ENCODE measurements around the gene PDGFB.

DNA sequence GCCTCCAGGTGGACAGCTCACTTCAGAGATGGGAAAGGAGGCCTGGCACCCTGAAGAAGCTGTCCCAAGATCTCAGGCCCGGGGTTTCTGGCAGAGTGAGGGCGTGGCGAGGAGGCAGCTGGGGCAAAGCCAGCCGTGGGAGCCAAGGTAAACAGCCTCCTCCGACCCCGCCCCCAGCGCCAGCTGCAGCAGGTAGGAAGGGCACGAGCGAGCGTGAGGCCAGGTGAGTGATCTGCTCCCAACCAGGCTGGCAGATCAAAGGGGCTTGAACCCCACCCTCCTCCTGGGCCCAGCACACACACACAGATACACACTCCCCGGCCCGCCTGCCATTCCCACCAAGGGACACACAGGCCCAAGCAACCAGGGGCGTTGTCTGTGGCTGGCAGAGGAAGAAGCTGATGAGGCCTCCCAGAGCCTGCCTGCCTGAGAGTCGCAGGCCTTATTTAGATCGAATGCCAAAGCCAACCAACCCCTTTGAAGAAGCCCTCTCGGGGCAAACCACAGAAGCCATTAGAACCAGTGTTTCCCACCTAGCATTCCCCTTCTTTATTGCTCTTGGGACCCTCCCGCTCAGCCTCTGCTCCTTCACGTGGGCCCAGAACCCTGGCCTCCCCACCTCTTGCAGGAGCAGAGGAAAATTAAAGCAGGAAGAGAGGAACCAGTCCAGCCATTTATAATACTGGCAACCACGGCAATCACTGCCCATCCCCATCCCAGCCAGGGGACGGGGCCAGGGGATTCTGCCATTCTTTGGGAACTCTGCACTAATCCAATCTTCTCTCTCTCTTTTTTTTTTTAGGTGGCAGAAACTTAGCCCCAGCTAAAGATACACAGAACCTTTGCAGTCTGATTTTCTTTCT lies 5.0 kb downstream of the PDGFB start:
- TF ChIP-seq POLR2A (IDR thresholded peaks at IDR 0.05) = no peak
- TF ChIP-seq, protein P1, sequence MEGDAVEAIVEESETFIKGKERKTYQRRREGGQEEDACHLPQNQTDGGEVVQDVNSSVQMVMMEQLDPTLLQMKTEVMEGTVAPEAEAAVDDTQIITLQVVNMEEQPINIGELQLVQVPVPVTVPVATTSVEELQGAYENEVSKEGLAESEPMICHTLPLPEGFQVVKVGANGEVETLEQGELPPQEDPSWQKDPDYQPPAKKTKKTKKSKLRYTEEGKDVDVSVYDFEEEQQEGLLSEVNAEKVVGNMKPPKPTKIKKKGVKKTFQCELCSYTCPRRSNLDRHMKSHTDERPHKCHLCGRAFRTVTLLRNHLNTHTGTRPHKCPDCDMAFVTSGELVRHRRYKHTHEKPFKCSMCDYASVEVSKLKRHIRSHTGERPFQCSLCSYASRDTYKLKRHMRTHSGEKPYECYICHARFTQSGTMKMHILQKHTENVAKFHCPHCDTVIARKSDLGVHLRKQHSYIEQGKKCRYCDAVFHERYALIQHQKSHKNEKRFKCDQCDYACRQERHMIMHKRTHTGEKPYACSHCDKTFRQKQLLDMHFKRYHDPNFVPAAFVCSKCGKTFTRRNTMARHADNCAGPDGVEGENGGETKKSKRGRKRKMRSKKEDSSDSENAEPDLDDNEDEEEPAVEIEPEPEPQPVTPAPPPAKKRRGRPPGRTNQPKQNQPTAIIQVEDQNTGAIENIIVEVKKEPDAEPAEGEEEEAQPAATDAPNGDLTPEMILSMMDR (IDR thresholded peaks at IDR 0.05) = no peak
